Limb (tissue), 2 donors: ENCODE measurements around the gene DNAH17.

ENCODE experiments used
- DNase-seq, 2 donors: peaks; one replicate each; pipeline ENCODE4 v3.0.0-alpha.2; 2016; ENCODE audit errors: extremely low spot score in 2 of 2

The DNAH17 gene

GRCh38 chr17:78499715-78500540 is 77.3 kb downstream of the DNAH17 start:
- DNase-seq: no peak

DNA sequence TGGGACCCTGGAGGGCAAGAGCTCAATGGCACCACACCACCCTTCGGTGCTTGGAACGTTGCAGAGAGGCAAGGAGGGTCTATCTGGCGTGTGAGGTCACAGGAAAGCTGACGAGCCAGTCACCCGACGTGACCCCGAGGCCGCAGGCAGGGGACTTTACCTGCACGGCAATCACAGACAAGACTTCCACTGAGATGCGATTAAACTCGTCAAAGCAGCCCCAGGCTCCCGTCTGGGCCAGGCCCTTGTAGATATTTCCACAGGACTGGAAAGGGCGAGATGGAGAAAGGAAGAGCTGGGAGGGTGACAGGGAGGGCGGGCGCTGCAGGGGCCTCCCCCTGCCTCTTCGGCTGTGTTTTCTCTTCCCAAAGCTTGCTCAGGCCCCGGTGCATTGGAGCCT is 78.3 kb downstream of the DNAH17 start:
- DNase-seq: no peak

DNA sequence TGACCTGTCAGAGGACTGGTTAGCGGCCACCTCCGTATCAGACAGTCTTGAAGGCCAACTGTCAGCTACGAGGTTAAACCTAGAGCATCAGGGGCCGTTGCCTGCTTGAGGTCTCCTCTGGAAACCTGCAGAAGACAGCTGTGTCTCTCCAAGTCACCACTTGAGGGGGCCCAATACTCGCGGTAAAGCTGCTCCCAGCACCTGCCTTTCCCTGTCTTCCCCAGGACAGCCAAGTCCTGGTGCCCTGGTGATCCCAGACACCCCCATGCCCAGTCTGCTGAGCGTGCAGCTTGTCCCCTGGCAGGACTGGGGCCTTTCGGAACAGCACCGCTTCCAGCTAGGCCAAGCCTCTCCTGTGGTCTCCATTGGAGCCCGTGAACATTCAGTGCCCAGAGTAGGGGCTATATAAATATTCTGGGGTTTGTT is 80.1 kb downstream of the DNAH17 start:
- DNase-seq: peak; percentile 75 to 85

DNA sequence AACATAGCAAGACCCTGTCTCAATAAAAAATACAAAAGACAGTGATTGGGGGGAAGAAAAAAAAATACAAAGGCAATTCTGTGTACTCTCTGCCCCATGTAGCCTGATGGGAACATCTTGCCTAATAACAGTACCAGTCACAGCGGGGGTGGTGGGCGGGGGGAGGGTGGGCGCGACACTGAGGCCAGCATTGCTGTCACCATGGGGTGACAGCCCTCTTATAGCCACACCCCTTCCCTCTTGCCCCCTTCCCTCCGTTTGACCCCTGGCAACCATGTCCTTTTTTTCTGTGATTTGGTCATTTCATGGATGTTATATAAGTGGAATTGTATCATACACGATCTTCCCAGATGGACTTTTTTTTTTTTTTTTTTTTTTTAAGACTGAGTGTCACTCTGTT is 80.9 kb downstream of the DNAH17 start:
- no peak for DNase-seq

DNA sequence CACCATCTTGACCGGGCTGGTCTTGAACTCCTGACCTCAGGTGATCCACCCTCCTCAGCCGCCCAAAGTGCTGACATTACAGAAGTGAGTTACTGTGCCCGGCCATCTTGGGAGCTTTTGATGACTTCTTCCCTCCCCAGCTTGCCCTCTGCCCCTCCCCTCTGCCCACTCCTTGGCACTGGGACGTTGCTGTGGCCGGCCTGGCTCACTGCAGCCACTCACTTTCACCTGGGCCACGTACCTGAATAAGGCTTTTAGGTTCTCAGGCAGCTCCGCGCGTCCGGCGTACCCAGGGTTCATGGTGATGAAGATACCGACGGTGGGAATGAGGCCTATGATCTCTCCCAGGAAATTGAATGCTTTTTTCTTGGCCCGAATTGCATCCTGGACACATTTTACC is 81.6 kb downstream of the DNAH17 start:
- DNase-seq: no peak

GRCh38 chr17:78494696-78495330 is 82.4 kb downstream of the DNAH17 start:
- no peak for DNase-seq

DNA sequence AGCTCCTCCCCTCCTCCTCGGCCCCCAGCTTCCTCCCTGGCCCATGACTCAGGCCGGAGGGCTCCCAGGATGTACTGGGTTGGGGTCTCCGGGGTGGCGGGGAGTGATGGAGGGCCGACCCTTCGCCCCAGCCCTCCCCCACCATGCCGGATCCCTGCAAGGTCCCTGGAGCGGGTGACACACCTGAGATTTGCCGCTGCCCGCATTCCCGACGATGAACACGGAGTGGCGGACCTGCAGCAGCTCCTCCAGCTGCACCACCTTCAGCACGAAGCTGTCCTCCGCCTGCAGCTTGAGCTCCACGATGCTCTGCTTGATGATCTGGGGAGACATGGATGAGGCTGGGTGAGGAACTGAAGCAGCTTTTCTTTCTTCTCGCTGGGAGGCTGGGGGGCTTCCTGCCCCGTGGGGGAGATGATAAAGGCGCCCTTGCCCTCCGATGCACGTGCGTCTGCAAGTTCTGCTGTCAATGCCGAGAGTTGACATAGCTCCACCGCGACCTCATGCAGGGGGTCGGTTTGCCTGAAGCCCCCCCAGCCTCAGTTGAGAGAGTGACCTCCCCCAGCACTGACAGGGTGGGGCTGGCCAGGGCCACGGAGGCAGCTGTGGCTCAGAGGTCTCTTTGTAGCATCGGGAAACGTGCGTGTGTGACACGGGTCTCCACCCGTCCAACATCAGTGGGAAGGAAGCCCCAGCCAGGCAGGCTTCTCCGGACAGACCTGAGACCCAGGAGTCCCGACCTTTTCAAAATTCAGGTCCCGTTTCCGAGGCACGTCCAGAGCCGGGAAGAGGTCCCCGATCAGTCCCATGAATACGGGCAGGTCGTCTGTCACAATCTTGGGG is 83.1 kb downstream of the DNAH17 start:
- DNase-seq: no peak

GRCh38 chr17:78493450-78493849 is 83.7 kb downstream of the DNAH17 start:
- no peak for DNase-seq

DNA sequence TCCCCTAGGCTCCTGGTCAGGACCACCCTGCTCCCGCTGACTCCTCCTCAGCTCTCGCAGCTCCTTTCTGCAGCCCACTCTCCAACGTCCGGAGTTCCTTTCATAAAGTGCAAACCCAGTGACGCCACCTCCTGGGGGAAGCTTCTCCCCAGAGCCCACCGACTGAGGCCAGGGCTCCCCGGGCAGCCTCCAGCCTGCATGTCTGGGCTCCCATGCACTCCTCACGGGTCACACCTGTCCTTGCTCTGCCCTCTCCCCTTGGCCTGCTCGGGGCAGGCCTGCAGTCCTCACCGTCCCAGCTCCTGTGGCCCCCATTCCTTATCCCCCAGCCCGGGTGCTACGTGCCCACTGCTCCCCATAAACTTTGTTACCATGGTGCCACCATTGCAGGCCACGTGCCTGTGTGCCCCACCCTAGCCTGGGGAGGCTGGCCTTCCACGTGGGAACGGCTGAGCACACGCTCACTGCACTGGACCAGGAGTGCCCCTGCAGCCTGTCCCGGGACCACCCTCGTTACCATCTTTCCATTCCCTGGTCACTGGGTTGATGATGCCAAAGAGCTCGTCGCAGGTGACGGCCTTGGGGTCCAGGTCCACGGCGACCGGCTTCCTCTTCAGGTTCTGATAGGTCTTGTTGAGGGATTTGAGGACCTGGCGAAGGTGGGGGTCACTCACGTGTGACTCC is 84.9 kb downstream of the DNAH17 start:
- no peak for DNase-seq

DNA sequence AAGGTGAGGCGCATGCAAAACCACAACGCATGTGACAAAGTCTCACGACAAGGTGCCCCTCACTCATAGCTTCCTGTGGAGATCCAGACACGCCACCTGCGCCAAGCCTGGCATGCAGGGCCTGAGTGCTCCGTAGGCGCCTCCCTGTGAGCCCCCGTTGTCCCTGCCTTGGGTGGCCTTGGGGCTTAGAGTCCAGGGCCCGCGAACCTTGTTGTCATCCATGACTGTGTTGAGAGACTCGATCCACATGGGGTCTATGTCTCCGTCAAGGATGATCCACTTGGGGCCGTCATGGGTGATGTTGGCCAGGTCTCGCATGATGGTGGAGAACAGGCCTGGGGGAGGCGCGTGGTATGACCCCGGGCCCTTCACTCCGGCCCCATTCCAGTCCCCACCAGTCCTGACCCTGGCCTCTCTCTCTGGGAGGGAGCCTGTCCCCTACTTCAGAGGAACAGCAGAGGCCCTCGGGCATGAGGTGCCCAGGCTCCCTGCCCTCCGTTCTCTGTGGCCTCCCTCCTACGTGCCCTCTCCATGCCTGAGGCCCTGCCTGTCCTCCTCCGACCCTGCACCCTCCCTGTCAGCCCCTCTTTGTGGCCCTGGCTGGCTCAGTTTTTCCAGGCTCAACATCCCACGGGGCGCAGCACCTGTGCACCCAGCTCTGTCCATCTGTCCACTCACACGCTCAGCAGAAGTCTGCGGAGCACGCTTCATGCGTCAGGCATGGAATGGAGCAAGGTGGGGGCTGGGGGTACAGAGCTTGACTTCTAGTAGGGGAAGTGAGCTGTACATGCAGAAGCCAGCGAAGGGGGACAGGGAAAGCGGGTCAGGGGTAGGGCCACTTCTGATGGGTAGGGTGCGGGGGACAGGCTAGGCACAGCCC is 85.7 kb downstream of the DNAH17 start:
- DNase-seq: no peak

DNA sequence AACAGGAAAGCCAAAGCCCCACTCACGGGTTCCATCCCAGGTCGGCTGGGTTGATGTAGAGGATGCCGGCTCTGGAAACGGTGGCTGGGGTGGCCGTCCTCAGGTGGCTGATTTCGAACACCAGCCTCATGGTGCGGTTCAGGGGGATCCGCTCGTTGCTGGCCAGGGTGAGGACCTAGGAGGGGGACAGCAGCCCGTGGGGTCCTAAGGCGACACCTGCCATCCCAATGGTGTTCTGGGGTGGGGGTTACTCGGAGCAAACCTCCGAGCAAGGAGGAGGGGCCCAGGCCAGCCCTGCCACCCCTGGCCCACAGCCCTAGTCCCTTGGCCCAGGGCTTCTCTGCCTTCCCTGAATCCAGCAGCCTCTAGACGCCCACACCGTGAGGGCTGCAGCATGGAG is 86.5 kb downstream of the DNAH17 start:
- DNase-seq: no peak

- DNase-seq: no peak
These were observed 87.0 kb downstream of the DNAH17 start for GRCh38 chr17:78490156-78490555.

GRCh38 chr17:78488867-78489634 is 88.1 kb downstream of the DNAH17 start:
- DNase-seq: no peak

DNA sequence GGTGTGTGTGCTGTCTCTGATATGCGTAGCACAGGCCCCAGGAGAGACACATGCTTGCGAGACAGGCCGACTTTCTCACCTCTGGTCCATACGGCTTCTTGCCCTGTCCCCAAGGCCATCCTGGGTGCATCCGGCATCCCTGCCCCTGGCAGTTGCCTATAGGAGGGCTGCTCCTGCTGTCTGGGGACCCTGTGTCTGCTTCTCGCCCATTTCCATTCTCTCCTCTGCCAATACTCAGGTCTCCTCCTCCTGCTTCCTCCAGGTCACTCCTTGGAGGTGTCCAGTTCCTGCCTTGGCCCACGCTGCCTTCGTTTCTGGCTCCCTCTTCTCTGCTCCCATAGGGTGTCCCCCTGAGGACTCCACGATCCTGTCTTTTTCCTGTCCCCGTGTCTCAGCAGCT is 89.0 kb downstream of the DNAH17 start:
- no peak for DNase-seq

GRCh38 chr17:78486946-78487680 is 90.1 kb downstream of the DNAH17 start:
- DNase-seq: no peak

DNA sequence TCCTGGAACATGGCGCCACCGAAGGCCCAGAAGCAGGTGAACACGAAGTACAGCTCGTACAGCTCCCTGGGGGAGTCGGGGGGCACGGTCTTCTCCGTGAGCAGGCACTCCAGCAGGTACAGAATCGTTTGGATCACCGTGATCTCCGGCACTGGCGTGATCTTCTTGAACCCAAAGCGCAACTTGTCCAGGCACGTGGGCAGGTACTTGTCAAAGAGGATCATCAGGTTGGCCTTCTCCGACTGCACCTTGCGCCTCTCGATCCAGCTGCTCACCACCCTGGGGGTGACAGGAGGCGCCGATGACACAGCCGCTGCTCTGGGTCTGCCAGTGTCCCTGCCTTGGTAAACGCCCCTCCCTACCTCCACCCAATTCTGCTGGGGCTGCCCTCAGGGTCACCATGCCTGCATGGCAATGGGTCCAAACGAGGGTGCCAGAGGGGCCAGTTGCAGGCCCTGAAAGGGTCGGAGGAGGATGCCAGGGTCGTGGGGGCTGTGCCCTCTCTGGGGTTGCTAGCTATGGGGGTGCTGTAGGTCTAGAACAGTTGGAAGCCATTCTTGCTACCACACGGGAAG is 90.9 kb downstream of the DNAH17 start:
- no peak for DNase-seq

GRCh38 chr17:78485290-78486168 is 91.7 kb downstream of the DNAH17 start:
- DNase-seq: no peak
